GM12878 (cell line): Measurements from ENCODE around the gene PGAP6. TPM values are rescaled to one million over a fixed set of nuclear protein-coding genes. Genes with fewer than 3 reads are reported as not detected.
"Not testable (repeated sequence)": the region's sequence is repeated elsewhere in the genome, so short reads cannot be mapped to it uniquely, and the experiment has no call there.

ENCODE experiments used
- ATAC-seq: fragments of 200-7000 bp; cut with Tn5 transposase; 3 replicates; pipeline ENCODE4 v1.9.1; 2020; ENCODE audit warnings: mild to moderate bottlenecking, moderate library complexity
- BruUV-seq: library from RNA; stranded (reverse); fragments of 400-500 nt; replicated peaks from 2 replicates; lab custom pipeline; 2021; lab: Mats Ljungman, UMichigan
- CTCF ChIA-PET: fragments of 300-600 bp; sonication (Branson Sonifier 250); formaldehyde crosslinking; extraction: SDS; loops from one replicate; lab custom pipeline; 2021; ENCODE audit warnings: inconsistent platforms; lab: Yijun Ruan, JAX
- POLR2A ChIA-PET: fragments of 350-600 bp; formaldehyde crosslinking; extraction: SDS; loops from one replicate; lab custom pipeline; 2021; ENCODE audit warnings: inconsistent platforms; lab: Charles Lee
- RAD21 ChIA-PET: fragments of 300-600 bp; sonication (Branson Sonifier 250); formaldehyde crosslinking; loops from one replicate; lab custom pipeline; 2023; ENCODE audit warnings: antibody characterized with exemption; ENCODE audit not compliant: unreplicated experiment; lab: Charles Lee
- SMC1A ChIA-PET: fragments of 300-600 bp; sonication (Branson Sonifier 250); formaldehyde crosslinking; loops from one replicate; lab custom pipeline; 2023; ENCODE audit not compliant: unreplicated experiment, uncharacterized antibody; lab: Charles Lee
- DNase-seq: peaks from one replicate; pipeline ENCODE4 v3.0.0-alpha.2; 2011; ENCODE audit warnings: low read depth, low spot score
- FAIRE-seq: peaks from 3 replicates; lab custom pipeline; 2011; peaks lifted over from hg19 to GRCh38; lab: Jason Lieb, UNC
- H2AFZ ChIP-seq: 2 replicates; pipeline ENCODE4 v1.6.0; 2011; ENCODE audit warnings: low read depth, low read length, control low read depth; ENCODE audit not compliant: control insufficient read depth
- H3K27ac ChIP-seq: 2 replicates; pipeline ENCODE4 v1.5.1; 2011; ENCODE audit warnings: control low read depth; ENCODE audit not compliant: control insufficient read depth, insufficient read depth
- H3K27me3 ChIP-seq, 2 experiments: replicated peaks in 1 of 2; 2 replicates each; pipeline versions ENCODE4 v1.6.0 to v1.6.1; 2011; ENCODE audit warnings: low read length in 1 of 2; ENCODE audit not compliant: control insufficient read depth in 2 of 2, insufficient read depth in 2 of 2
- H3K36me3 ChIP-seq, 2 experiments: 2 replicates each; pipeline ENCODE4 v1.5.1; 2011; ENCODE audit warnings: low read length in 1 of 2; ENCODE audit not compliant: control insufficient read depth in 2 of 2, insufficient read depth in 2 of 2
- H3K4me1 ChIP-seq: 2 replicates; pipeline ENCODE4 v1.6.1; 2011; ENCODE audit warnings: mild to moderate bottlenecking, low read length, moderate library complexity, mixed read lengths; ENCODE audit not compliant: control insufficient read depth, insufficient read depth
- H3K4me2 ChIP-seq: 2 replicates; pipeline ENCODE4 v1.6.0; 2011; ENCODE audit warnings: control low read depth; ENCODE audit not compliant: control insufficient read depth, insufficient read depth
- H3K4me3 ChIP-seq: fragments of 200-600 bp; sonication (generic); 2 replicates; pipeline ENCODE4 v1.5.1; 2016
- H3K79me2 ChIP-seq: 2 replicates; pipeline ENCODE4 v1.6.0; 2011; ENCODE audit warnings: low read length; ENCODE audit not compliant: control insufficient read depth, insufficient read depth
- H3K9ac ChIP-seq: 2 replicates; pipeline ENCODE4 v1.8.0; 2011; ENCODE audit warnings: low read length, control low read depth, mixed read lengths; ENCODE audit not compliant: control insufficient read depth, insufficient read depth
- H3K9me3 ChIP-seq: replicated peaks from 3 replicates; pipeline ENCODE4 v1.5.1; 2011; ENCODE audit warnings: mild to moderate bottlenecking, low read length; ENCODE audit not compliant: control insufficient read depth, insufficient read depth
- H4K20me1 ChIP-seq: 2 replicates; pipeline ENCODE4 v1.6.0; 2011; ENCODE audit not compliant: control insufficient read depth, insufficient read depth
- BMI1 ChIP-seq: fragments of 450-650 bp; IDR thresholded peaks from 2 replicates; pipeline ENCODE4 v1.6.1; 2016; ENCODE audit warnings: mild to moderate bottlenecking, moderate library complexity, borderline replicate concordance
- CREB1 ChIP-seq: IDR thresholded peaks from 2 replicates; pipeline ENCODE4 v1.6.1; 2012; ENCODE audit warnings: low read depth, mild to moderate bottlenecking, inconsistent platforms
- LARP7 ChIP-seq: fragments of 450-650 bp; IDR thresholded peaks from 2 replicates; pipeline ENCODE4 v1.6.1; 2017; ENCODE audit warnings: mild to moderate bottlenecking
- MYB ChIP-seq: fragments of 150-350 bp; IDR thresholded peaks from 2 replicates; pipeline ENCODE4 v1.6.1; 2014; ENCODE audit warnings: mild to moderate bottlenecking, low read depth, low read length, borderline replicate concordance
- SP1 ChIP-seq: IDR thresholded peaks from one replicate; pipeline ENCODE4 v1.6.1; 2011; ENCODE audit warnings: low read depth, low read length
- STAT3 ChIP-seq: IDR thresholded peaks from 2 replicates; pipeline ENCODE4 v1.6.1; 2011; ENCODE audit warnings: low read depth, low read length, improper control_type of control experiment
- WGBS: methylation state at CpG from one replicate; pipeline ENCODE4 v1.1.6; 2016; ENCODE audit warnings: low lambda C conversion rate; ENCODE audit not compliant: insufficient replicate concordance, insufficient coverage; ENCODE audit errors: missing lambda C conversion rate; 5-methylcytosine and 5-hydroxymethylcytosine counted together
- in situ Hi-C: fragments of 300-500 bp; cut with MboI; formaldehyde crosslinking; loops from 9 replicates; pipeline ENCODE4 v1.14.3; 2018; ENCODE audit warnings: mixed read lengths
- intact Hi-C: fragments of 100-400 bp; cut with micrococcal nuclease; formaldehyde crosslinking; loops from one replicate; pipeline ENCODE4 v1.14.2; 2022; ENCODE audit not compliant: unreplicated experiment
- polyA plus RNA-seq, 11 experiments: library from polyadenylated mRNA; depleted of rRNA in 4 of 11; unstranded in 6 of 11; stranded (reverse) in 5 of 11; fragments of >200 nt; fragmentation: Nextera tagmentation in 4 of 11; fragmentation: Illumina TruSeq in 1 of 11; extraction: Ambion mirVana in 4 of 11; extraction: Trizol in 1 of 11; gene quantifications; 1 replicate in 1 of 11; 2 replicates in 10 of 11; pipeline versions ENCODE4 v1.2.1 to v1.2.3, GENCODE V29; 2011 to 2016; ENCODE audit warnings: inconsistent platforms in 2 of 11, missing spikeins in 2 of 11, low read depth in 1 of 11
- total RNA-seq, 4 experiments: library from RNA; depleted of rRNA in 3 of 4; stranded (reverse); fragments of >200 nt in 3 of 4; fragmentation: Illumina TruSeq in 1 of 4; extraction: Trizol in 1 of 4; gene quantifications; 2 replicates each; pipeline versions ENCODE4 v1.2.1 to v1.2.3, GENCODE V29; 2013 to 2021
- TF ChIP-seq, protein P1 (sequence below): IDR thresholded peaks from 2 replicates; pipeline ENCODE4 v1.6.1; 2012; ENCODE audit warnings: low read depth, low read length, improper control_type of control experiment
- TF ChIP-seq, protein P2 (sequence below): fragments of 450-650 bp; formaldehyde crosslinking; IDR thresholded peaks from 2 replicates; pipeline ENCODE4 v1.4.0; 2020; ENCODE audit warnings: mild to moderate bottlenecking, moderate library complexity

The PGAP6 gene
- total and polyA plus RNA-seq, 10 of the 15 experiments (the other 5 are each of a cell fraction or from before 2014, with no cell fraction given) = 0.76 to 48.8 (median 18.4) TPM

DNA sequence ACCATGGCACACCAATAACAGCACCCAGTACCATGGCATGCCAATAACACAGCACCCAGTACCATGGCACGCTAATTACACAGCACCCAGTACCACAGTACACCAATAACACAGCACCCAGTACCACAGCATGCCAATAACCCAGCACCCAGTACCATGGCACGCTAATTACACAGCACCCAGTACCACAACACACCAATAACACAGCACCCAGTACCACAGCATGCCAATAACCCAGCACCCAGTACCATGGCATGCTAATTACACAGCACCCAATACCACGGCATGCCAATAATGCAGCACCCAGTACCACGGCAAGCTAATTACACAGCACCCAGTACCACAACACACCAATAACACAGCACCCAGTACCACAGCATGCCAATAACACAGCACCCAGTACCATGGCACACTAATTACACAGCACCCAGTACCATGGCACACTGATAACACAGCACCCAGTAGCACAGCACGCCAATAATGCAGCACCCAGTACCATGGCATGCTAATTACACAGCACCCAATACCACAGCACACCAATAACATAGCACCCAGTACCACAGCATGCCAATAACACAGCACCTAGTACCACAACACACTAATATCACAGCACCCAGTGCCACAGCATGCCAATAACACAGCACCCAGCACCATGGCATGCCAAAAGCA, 47.5 kb downstream of the PGAP6 start:
- BruUV-seq, H3K4me1 ChIP-seq, H3K4me3 ChIP-seq, ATAC-seq, H4K20me1 ChIP-seq, POLR2A ChIA-PET, SMC1A ChIA-PET, RAD21 ChIA-PET, FAIRE-seq, H3K4me2 ChIP-seq, H3K36me3 ChIP-seq, H2AFZ ChIP-seq, DNase-seq, H3K9me3 ChIP-seq, H3K9ac ChIP-seq, H3K27ac ChIP-seq, in situ Hi-C loops, H3K27me3 ChIP-seq, intact Hi-C loops: not testable (repeated sequence)
- WGBS = 96% methylated on average over 5 of the region's 5 CpGs
- H3K79me2 ChIP-seq = peaks cover 23% of the 10 kb centered on the region
- CTCF ChIA-PET = interaction anchor here (1.9 kb wide), 1 partner anchor 15 kb away, joined by 7 read pairs; no protein-coding TSS in a partner anchor

DNA sequence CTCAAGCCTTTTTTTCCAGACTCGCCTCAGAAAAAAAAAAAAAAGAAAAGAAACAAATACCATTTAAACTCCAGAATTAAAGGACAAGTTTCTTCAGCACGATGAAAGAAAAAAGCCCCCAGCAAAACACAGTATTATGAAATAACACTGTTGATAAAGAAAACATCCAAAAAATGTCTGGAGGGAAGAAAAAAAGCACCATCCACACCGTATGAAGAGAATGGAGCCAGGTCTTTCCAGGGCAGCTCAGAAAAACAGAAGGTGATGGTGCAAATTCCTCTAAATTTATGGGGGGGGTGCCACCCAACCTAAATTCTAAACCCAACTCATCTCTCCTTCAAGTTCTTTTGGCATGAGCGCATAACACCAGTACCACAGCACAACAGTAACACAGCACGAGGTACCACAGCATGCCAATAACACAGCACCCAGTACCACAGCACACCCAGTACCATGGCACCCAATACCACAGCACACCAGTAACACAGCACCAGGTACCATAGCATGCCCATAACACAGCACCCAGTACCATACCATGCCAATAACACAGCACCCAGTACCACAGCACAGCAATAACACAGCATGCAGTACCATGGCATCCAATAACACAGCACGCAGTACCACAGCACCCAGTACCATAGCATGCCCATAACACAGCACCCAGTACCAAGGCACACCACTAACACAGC, 48.2 kb downstream of the PGAP6 start:
- TF ChIP-seq BMI1 (no peak), STAT3 (no peak), LARP7 (no peak), SP1 (no peak), MYB (no peak), CREB1 (no peak)
- TF ChIP-seq, protein P1, sequence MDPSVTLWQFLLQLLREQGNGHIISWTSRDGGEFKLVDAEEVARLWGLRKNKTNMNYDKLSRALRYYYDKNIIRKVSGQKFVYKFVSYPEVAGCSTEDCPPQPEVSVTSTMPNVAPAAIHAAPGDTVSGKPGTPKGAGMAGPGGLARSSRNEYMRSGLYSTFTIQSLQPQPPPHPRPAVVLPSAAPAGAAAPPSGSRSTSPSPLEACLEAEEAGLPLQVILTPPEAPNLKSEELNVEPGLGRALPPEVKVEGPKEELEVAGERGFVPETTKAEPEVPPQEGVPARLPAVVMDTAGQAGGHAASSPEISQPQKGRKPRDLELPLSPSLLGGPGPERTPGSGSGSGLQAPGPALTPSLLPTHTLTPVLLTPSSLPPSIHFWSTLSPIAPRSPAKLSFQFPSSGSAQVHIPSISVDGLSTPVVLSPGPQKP = no peak
- TF ChIP-seq, protein P2, sequence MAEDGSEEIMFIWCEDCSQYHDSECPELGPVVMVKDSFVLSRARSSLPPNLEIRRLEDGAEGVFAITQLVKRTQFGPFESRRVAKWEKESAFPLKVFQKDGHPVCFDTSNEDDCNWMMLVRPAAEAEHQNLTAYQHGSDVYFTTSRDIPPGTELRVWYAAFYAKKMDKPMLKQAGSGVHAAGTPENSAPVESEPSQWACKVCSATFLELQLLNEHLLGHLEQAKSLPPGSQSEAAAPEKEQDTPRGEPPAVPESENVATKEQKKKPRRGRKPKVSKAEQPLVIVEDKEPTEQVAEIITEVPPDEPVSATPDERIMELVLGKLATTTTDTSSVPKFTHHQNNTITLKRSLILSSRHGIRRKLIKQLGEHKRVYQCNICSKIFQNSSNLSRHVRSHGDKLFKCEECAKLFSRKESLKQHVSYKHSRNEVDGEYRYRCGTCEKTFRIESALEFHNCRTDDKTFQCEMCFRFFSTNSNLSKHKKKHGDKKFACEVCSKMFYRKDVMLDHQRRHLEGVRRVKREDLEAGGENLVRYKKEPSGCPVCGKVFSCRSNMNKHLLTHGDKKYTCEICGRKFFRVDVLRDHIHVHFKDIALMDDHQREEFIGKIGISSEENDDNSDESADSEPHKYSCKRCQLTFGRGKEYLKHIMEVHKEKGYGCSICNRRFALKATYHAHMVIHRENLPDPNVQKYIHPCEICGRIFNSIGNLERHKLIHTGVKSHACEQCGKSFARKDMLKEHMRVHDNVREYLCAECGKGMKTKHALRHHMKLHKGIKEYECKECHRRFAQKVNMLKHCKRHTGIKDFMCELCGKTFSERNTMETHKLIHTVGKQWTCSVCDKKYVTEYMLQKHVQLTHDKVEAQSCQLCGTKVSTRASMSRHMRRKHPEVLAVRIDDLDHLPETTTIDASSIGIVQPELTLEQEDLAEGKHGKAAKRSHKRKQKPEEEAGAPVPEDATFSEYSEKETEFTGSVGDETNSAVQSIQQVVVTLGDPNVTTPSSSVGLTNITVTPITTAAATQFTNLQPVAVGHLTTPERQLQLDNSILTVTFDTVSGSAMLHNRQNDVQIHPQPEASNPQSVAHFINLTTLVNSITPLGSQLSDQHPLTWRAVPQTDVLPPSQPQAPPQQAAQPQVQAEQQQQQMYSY = no peak
- H4K20me1 ChIP-seq = no peaks in the 10 kb centered on the region
- over 99% methylated on average over 5 of the region's 6 CpGs for WGBS
- no TSS peak for BruUV-seq
- no peaks in the 10 kb centered on the region for H3K4me1 ChIP-seq
- H3K79me2 ChIP-seq = peaks cover 23% of the 10 kb centered on the region
- RAD21 ChIA-PET = no interaction called here
- H2AFZ ChIP-seq = no peak overlapping the region
- no peak for FAIRE-seq
- no peaks in the 10 kb centered on the region; a peak in 1 of 4 replicates for H3K36me3 ChIP-seq
- SMC1A ChIA-PET = no interaction called here
- H3K4me3 ChIP-seq = no peak overlapping the region
- H3K27me3 ChIP-seq = no peaks in the 10 kb centered on the region
- H3K27ac ChIP-seq = no peak overlapping the region
- no peak overlapping the region for H3K4me2 ChIP-seq
- POLR2A ChIA-PET = no interaction called here
- in situ Hi-C loops = no loop called here
- DNase-seq = no peak
- H3K9ac ChIP-seq = no peak overlapping the region
- intact Hi-C loops = no loop called here
- no peaks in the 10 kb centered on the region for H3K9me3 ChIP-seq
- CTCF ChIA-PET = no interaction called here
- no peak for ATAC-seq
